HG03103 (cell line): ENCODE data around the gene PXT1.
"Not testable (repeated sequence)": the region's sequence is repeated elsewhere in the genome, so short reads cannot be mapped to it uniquely, and the experiment has no call there.

Experiments used
- ATAC-seq: cut with Tn5 transposase; IDR thresholded peaks from one replicate; pipeline ENCODE4 v1.9.1; 2021; ENCODE audit warnings: low read depth; ENCODE audit not compliant: unreplicated experiment

Gene PXT1

GRCh38 chr6:36442671-36443470, at the start of gene PXT1, which contains the start of gene KCTD20:
PXT1 (minus strand) TSS chr6:36442854; CDS start chr6:36426082, 16,772 bp downstream.
KCTD20 (plus strand) TSS chr6:36443000; CDS start chr6:36470098, 27,098 bp downstream.
- peak; percentile 73 for ATAC-seq

GRCh38 chr6:36492092-36492491, 49.4 kb upstream of the PXT1 start:
- no peak for ATAC-seq

- ATAC-seq, result no peak
Observed at GRCh38 chr6:36491378-36491965, 48.8 kb upstream of the PXT1 start.

GRCh38 chr6:36489426-36489825, 46.8 kb upstream of the PXT1 start:
- no peak for ATAC-seq

- ATAC-seq, result no peak
Observed at GRCh38 chr6:36488221-36488620, 45.6 kb upstream of the PXT1 start.

GRCh38 chr6:36487698-36488097, 45.0 kb upstream of the PXT1 start:
- ATAC-seq, result no peak

GRCh38 chr6:36484736-36485135, 42.1 kb upstream of the PXT1 start:
- no peak for ATAC-seq

- not testable (repeated sequence) for ATAC-seq
Observed at GRCh38 chr6:36483326-36483725, 40.7 kb upstream of the PXT1 start.

- ATAC-seq, result no peak
Observed at GRCh38 chr6:36479256-36479655, 36.6 kb upstream of the PXT1 start.

GRCh38 chr6:36478051-36478526, 35.4 kb upstream of the PXT1 start:
- no peak for ATAC-seq

GRCh38 chr6:36469946-36470345, 27.3 kb upstream of the PXT1 start:
- no peak for ATAC-seq

- ATAC-seq, result no peak
Observed at GRCh38 chr6:36469148-36469661, 26.6 kb upstream of the PXT1 start.

GRCh38 chr6:36467625-36468024, 25.0 kb upstream of the PXT1 start:
- no peak for ATAC-seq

- no peak for ATAC-seq
Observed at GRCh38 chr6:36464233-36464632, 21.6 kb upstream of the PXT1 start.

GRCh38 chr6:36463676-36464075, 21.0 kb upstream of the PXT1 start:
- ATAC-seq, result no peak

GRCh38 chr6:36461646-36462045, 19.0 kb upstream of the PXT1 start:
- no peak for ATAC-seq

- no peak for ATAC-seq
Observed at GRCh38 chr6:36460916-36461315, 18.3 kb upstream of the PXT1 start.

GRCh38 chr6:36459501-36459900, 16.8 kb upstream of the PXT1 start:
- no peak for ATAC-seq

- ATAC-seq, result no peak
Observed at GRCh38 chr6:36455486-36456027, 12.9 kb upstream of the PXT1 start.

GRCh38 chr6:36452897-36453296, 10.2 kb upstream of the PXT1 start:
- not testable (repeated sequence) for ATAC-seq

GRCh38 chr6:36449173-36449572, 6.5 kb upstream of the PXT1 start:
- not testable (repeated sequence) for ATAC-seq
